Heart right ventricle (tissue), 16 donors: ENCODE data around the gene MGLL. TPM values are rescaled to one million over a fixed set of nuclear protein-coding genes. Genes with fewer than 3 reads are reported as not detected.

Source experiments
- ATAC-seq, 8 donors: fragments of 200-7000 bp; cut with Tn5 transposase; one replicate each; pipeline ENCODE4 v1.9.1; 2020; ENCODE audit warnings: mild to moderate bottlenecking in 8 of 8, moderate library complexity in 8 of 8, moderate number of reproducible peaks in 1 of 8
- DNase-seq, 2 donors: peaks; one replicate each; pipeline ENCODE4 v3.0.0-alpha.2; 2020
- H3K27ac ChIP-seq, 10 donors: fragments of 200-600 bp; sonication (generic) in 2 of 10; one replicate each; pipeline versions ENCODE4 v1.5.0 to v1.8.0; 2020 to 2022; ENCODE audit warnings: mild to moderate bottlenecking in 3 of 10
- H3K27me3 ChIP-seq, 7 donors: fragments of 200-600 bp; one replicate each; pipeline ENCODE4 v1.8.0; 2021 to 2022; ENCODE audit warnings: mild to moderate bottlenecking in 2 of 7
- H3K36me3 ChIP-seq, 9 donors: fragments of 200-600 bp; sonication (generic) in 1 of 9; one replicate each; pipeline versions ENCODE4 v1.5.0 to v1.8.0; 2020 to 2022; ENCODE audit warnings: mild to moderate bottlenecking in 2 of 9
- H3K4me1 ChIP-seq, 9 donors: fragments of 200-600 bp; sonication (generic) in 1 of 9; one replicate each; pipeline versions ENCODE4 v1.5.0 to v1.8.0; 2020 to 2022; ENCODE audit warnings: mild to moderate bottlenecking in 4 of 9
- H3K4me3 ChIP-seq, 10 donors: fragments of 200-600 bp; sonication (generic) in 2 of 10; one replicate each; pipeline versions ENCODE4 v1.5.0 to v1.8.0; 2020 to 2022; ENCODE audit warnings: mild to moderate bottlenecking in 7 of 10, moderate library complexity in 2 of 10
- H3K9me3 ChIP-seq, 11 donors: fragments of 200-600 bp in 10 of 11; sonication (generic) in 2 of 11; one replicate each; pipeline versions ENCODE4 v1.5.0 to v1.8.0; 2013 to 2022; ENCODE audit warnings: mild to moderate bottlenecking in 2 of 11, control low read depth in 1 of 11, moderate library complexity in 1 of 11
- WGBS, 2 donors: extraction: QIAGEN DNeasy Blood & Tissue Kit; methylation state at CpG; one replicate each; pipeline ENCODE4 v1.1.7; 2013; ENCODE audit warnings: inconsistent platforms in 1 of 2; 5-methylcytosine and 5-hydroxymethylcytosine counted together
- intact Hi-C, 10 donors: fragments of 100-400 bp; cut with DNase I; formaldehyde crosslinking; loops; one replicate each; pipeline versions ENCODE4 v1.11.1 to v1.14.2; 2022
- polyA plus RNA-seq, 2 donors: library from polyadenylated mRNA; stranded (reverse); fragments of 200-250 nt; gene quantifications; one replicate each; pipeline ENCODE4 v1.2.3, GENCODE V29; 2013
- total RNA-seq, 10 donors: library from RNA; stranded (reverse); fragmentation: NEBNext Ultra II Directional in 3 of 10; extraction: Animal tissue kit (Norgen Biotek cat#: 25700) in 3 of 10; gene quantifications; one replicate each; pipeline versions ENCODE4 v1.2.1 to v1.2.4, GENCODE V29; 2021 to 2023
- TF ChIP-seq, protein P1 (sequence below), 9 donors: fragments of 200-600 bp; sonication (generic) in 2 of 9; IDR thresholded peaks; one replicate each; pipeline versions ENCODE4 v1.5.0 to v1.8.0; 2021 to 2022; ENCODE audit warnings: antibody characterized with exemption in 9 of 9, mild to moderate bottlenecking in 5 of 9, moderate library complexity in 1 of 9
- donor health status: Arrhythmogenic right ventricular cardiomyopathy.
- donor health status: ischemic (EF 13 %, LVEDD 7.1; RV severe dilation, severe dysfunction).
- donor health status: healthy with polysubstance abuse.
- donor health status: DM: no; HTN: yes; CAD: no.
- donor health status: DM: no; HTN: no; CAD: no.
- donor health status: ischemic (EF 25% LVEDD 6.9; RV normal size, moderate dysfunction).
- donor health status: ischemic (EF 25% LVEDD 5.7; RV mildly dilated, moderate dysfunction).
- donor health status: healthy.
- donor health status: DM: yes; HTN: yes; CAD: no.
- donor health status: Ischemic cardiomyopathy.
- donor health status: ischemic (EF 35%, LVEDD 5.7; RV mildly dilated, moderate dysfunction).
- donor health status: nonischemic (EF 11% LVEDD 7.7; RV severe dilation, severe dysfunction).
- donor health status: DM: yes; HTN: yes; CAD: no.
- donor health status: PGD.
- donor health status: ischemic (EF 29% LVEDD 5.4; RV normal size, mild dysfunction).
- donor health status: nonischemic (EF 23%, LVEDD 6.1; RV moderate dilation, normal function).

MGLL gene
- total and polyA plus RNA-seq, 12 donors: 35.7 to 103 (median 65.2) TPM

DNA sequence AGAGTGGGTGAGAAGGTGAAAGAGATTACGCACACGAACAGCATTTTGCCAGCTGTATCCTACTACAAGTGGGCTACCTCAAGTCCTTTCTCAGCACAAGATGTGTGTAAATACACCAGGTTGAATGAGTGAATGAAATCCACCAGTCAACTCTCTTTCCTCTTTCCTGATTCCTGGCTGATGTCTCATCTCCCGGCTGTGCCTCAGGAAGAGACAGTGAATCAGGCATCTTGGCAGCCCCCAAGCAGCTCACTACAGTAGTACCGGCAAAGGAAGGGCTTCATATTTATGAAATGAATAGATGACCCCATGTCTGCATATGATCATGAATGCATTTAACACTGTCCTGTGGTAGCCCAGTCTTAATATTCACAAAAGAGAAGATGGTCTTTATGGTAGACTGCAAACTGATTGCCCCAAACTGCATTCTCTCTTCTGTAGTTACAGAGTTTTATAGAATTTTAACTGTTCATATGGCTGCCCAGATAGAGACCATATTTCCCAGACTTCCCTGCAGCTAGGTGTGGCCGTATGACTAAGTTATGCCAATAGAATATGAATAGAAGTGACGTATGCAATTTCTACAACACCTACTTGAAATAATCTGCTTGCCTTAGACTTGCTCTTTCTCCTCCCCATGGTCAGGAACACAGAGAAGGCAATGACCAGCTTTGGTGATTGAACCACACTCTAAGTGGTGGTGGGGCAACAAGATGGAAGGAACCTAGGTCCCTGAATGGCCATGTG, 22.7 kb downstream of the MGLL start:
- Histone ChIP-seq H3K27me3 (no peaks in the 10 kb centered on the region), H3K4me3 (no peak overlapping the region), H3K9me3 (peaks cover 0 to under 1% (median 0%) of the 10 kb centered on the region in 11 donors), H3K36me3 (peaks cover 0 to 93% (median 11%) of the 10 kb centered on the region in 9 donors), H3K27ac (peak overlapping the region in 6 of 10 donors; percentile 3 to 71 (median 20)), H3K4me1 (peaks cover 3 to 81% (median 45%) of the 10 kb centered on the region in 9 donors)
- ATAC-seq (peak in 1 of 8 donors; percentile 69), DNase-seq (no peak)
- TF ChIP-seq, protein P1, sequence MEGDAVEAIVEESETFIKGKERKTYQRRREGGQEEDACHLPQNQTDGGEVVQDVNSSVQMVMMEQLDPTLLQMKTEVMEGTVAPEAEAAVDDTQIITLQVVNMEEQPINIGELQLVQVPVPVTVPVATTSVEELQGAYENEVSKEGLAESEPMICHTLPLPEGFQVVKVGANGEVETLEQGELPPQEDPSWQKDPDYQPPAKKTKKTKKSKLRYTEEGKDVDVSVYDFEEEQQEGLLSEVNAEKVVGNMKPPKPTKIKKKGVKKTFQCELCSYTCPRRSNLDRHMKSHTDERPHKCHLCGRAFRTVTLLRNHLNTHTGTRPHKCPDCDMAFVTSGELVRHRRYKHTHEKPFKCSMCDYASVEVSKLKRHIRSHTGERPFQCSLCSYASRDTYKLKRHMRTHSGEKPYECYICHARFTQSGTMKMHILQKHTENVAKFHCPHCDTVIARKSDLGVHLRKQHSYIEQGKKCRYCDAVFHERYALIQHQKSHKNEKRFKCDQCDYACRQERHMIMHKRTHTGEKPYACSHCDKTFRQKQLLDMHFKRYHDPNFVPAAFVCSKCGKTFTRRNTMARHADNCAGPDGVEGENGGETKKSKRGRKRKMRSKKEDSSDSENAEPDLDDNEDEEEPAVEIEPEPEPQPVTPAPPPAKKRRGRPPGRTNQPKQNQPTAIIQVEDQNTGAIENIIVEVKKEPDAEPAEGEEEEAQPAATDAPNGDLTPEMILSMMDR (IDR thresholded peaks at IDR 0.05): no peak
- intact Hi-C loops: no loop called here
- 66 to 78% methylated on average over 6 of the region's 6 CpGs for WGBS, 2 donors

DNA sequence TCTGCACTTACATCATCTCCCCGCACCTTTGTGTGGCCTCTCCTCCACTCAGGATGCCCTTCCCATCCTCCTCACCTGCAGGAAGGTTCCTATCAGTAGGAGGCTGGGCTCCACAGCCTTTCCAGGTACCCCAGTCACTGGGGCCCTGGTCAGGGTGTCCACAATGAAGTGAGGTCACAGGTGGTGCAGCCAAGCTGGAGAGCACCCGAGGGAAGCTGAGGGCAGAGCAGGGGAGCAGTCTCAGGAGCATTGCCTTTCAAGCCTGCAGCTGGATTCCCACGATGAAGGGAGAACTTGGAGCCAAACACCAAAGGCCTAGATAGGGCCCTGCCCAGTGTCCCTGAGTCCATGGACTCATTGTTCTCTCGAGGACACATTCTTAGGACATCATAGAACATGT, 23.6 kb downstream of the MGLL start:
- Histone ChIP-seq H3K27me3 (no peaks in the 10 kb centered on the region), H3K4me3 (no peak overlapping the region), H3K9me3 (peaks cover 0 to 4% (median 0%) of the 10 kb centered on the region in 11 donors), H3K36me3 (peaks cover 0 to 95% (median 11%) of the 10 kb centered on the region in 9 donors), H3K27ac (peak overlapping the region in 3 of 10 donors; percentile 27 to 71 (median 27)), H3K4me1 (peaks cover 3 to 81% (median 43%) of the 10 kb centered on the region in 9 donors)
- 69 to 75% methylated on average over 4 of the region's 4 CpGs for WGBS, 2 donors
- intact Hi-C loops: no loop called here
- TF ChIP-seq, protein P1 (IDR thresholded peaks at IDR 0.05): no peak
- ATAC-seq (peak in 1 of 8 donors; percentile 13), DNase-seq (no peak)

DNA sequence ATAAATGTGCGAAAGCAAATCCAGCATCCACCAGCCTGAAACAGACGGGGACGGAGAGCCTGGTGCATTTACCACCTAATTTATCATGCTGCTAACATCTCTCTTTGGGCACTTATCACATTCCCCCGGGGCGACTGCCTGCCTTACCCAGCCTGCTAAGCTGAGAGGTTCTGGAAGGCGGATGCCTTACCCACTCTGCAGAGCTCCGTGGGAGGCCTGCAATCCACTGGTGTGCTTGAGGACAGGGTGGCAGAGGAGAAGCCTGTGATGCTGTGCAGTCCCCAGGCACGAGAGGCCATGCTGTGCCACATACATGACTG, 25.5 kb downstream of the MGLL start:
- WGBS, 2 donors: 83 to 87% methylated on average over 8 of the region's 8 CpGs
- peaks cover 0 to 4% (median 0%) of the 10 kb centered on the region in 11 donors for H3K9me3 ChIP-seq
- no peak for ATAC-seq
- H3K27ac ChIP-seq: no peak overlapping the region
- TF ChIP-seq, protein P1 (IDR thresholded peaks at IDR 0.05): no peak
- intact Hi-C loops: no loop called here
- no peaks in the 10 kb centered on the region for H3K27me3 ChIP-seq
- H3K36me3 ChIP-seq: peaks cover 0 to 87% (median 11%) of the 10 kb centered on the region in 9 donors
- H3K4me3 ChIP-seq: no peak overlapping the region
- H3K4me1 ChIP-seq: peaks cover 9 to 82% (median 54%) of the 10 kb centered on the region in 9 donors
- DNase-seq: no peak

DNA sequence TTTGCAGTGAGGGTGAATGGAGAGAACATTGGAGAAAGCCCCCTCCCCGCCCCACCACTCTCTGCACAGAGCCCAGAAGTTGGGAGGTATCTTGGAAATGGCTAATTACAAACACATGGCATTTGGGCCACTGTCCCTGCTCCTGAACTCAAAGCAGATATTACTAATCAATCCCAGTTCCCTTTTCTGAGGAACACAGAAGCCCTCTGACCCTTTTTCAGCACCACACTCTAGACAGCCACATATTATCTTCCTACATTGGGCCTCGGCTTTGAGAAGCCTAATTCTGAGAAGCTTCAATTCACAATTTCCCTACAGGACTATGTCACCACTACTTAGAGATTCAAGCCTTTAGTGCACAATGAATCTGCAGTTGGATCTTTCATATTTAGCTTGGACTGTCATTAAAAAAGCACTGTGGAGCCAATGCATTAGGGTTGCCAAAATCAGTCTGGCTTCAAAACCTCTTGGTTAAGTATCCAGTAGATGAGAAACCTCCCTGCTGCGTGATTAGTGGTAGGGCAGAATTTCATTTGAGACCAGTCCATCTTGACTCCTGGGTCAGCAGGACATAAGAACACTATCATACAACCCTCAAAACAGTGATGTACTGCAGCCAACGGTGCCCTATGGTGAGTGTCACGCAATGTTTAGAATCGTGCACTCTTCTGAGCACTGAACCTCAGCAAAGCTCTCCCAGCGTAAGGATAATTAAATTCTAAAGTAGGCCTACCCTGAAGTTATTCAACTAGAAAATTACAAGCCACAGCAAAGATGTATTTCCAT, 26.1 kb downstream of the MGLL start:
- Histone ChIP-seq H3K4me1 (peaks cover 11 to 82% (median 55%) of the 10 kb centered on the region in 9 donors), H3K4me3 (no peak overlapping the region), H3K36me3 (peaks cover 0 to 86% (median 11%) of the 10 kb centered on the region in 9 donors), H3K27ac (no peak overlapping the region), H3K9me3 (peaks cover 0 to 4% (median 0%) of the 10 kb centered on the region in 11 donors), H3K27me3 (no peaks in the 10 kb centered on the region)
- intact Hi-C loops: no loop called here
- TF ChIP-seq, protein P1 (IDR thresholded peaks at IDR 0.05): no peak
- WGBS, 2 donors: 83 to 85% methylated on average over 7 of the region's 7 CpGs
- ATAC-seq (peak in 1 of 8 donors; percentile 9), DNase-seq (no peak)
